GM19438 (cell line): ENCODE measurements around the gene CYSRT1.

Experiments used
- ATAC-seq: cut with Tn5 transposase; IDR thresholded peaks from one replicate; pipeline ENCODE4 v1.9.1; 2021; ENCODE audit warnings: low read depth; ENCODE audit not compliant: unreplicated experiment

Gene CYSRT1

GRCh38 chr9:137189297-137190295 lies 35.4 kb upstream of the CYSRT1 start:
- ATAC-seq: no peak

GRCh38 chr9:137190315-137190856 lies 34.6 kb upstream of the CYSRT1 start:
- ATAC-seq: no peak

GRCh38 chr9:137191245-137191644 lies 33.7 kb upstream of the CYSRT1 start:
- ATAC-seq: no peak

- no peak for ATAC-seq
Measured at GRCh38 chr9:137191691-137192447, 33.1 kb upstream of the CYSRT1 start.

GRCh38 chr9:137192448-137192780 lies 32.6 kb upstream of the CYSRT1 start:
- ATAC-seq: no peak

GRCh38 chr9:137192859-137193258 lies 32.1 kb upstream of the CYSRT1 start:
- ATAC-seq: no peak

- no peak for ATAC-seq
Measured at GRCh38 chr9:137193771-137194170, 31.2 kb upstream of the CYSRT1 start.

GRCh38 chr9:137194388-137194787 lies 30.6 kb upstream of the CYSRT1 start:
- no peak for ATAC-seq

GRCh38 chr9:137194909-137195308 lies 30.1 kb upstream of the CYSRT1 start:
- no peak for ATAC-seq

- no peak for ATAC-seq
Measured at GRCh38 chr9:137195525-137196220, 29.3 kb upstream of the CYSRT1 start.

- ATAC-seq: no peak
Measured at GRCh38 chr9:137198051-137198901, 26.7 kb upstream of the CYSRT1 start.

GRCh38 chr9:137198902-137199283 lies 26.1 kb upstream of the CYSRT1 start:
- no peak for ATAC-seq

GRCh38 chr9:137199411-137200121 lies 25.4 kb upstream of the CYSRT1 start:
- no peak for ATAC-seq

- ATAC-seq: peak; percentile 85
Measured at GRCh38 chr9:137200311-137201204, 24.4 kb upstream of the CYSRT1 start, which contains the start of gene TPRN. Gene TPRN (minus strand): TSS chr9:137200741. CDS start chr9:137200711, 30 bp downstream.

GRCh38 chr9:137201205-137201868 lies 23.6 kb upstream of the CYSRT1 start:
- ATAC-seq: no peak

- no peak for ATAC-seq
Measured at GRCh38 chr9:137202966-137203365, 22.0 kb upstream of the CYSRT1 start.

GRCh38 chr9:137204731-137205125 lies 20.2 kb upstream of the CYSRT1 start:
- no peak for ATAC-seq
